D721Med (cell line): ENCODE results near the gene TLK1.

ENCODE experiments used
- DNase-seq: peaks from one replicate; pipeline ENCODE4 v3.0.0; 2011; ENCODE audit warnings: low spot score; ENCODE audit not compliant: insufficient read length
- FAIRE-seq: peaks from 2 replicates; lab custom pipeline; 2011; peaks lifted over from hg19 to GRCh38; lab: Jason Lieb, UNC
- TF ChIP-seq, protein P1 (sequence below): IDR thresholded peaks from 2 replicates; pipeline ENCODE4 v1.5.1; 2012; ENCODE audit warnings: mild to moderate bottlenecking, control low read depth; ENCODE audit not compliant: insufficient read depth; ENCODE audit errors: missing control alignments

Gene TLK1

GRCh38 chr2:171150694-171151285 is 9.9 kb downstream of the TLK1 start:
- DNase-seq (no peak), FAIRE-seq (peak; percentile 35)
- TF ChIP-seq, protein P1, sequence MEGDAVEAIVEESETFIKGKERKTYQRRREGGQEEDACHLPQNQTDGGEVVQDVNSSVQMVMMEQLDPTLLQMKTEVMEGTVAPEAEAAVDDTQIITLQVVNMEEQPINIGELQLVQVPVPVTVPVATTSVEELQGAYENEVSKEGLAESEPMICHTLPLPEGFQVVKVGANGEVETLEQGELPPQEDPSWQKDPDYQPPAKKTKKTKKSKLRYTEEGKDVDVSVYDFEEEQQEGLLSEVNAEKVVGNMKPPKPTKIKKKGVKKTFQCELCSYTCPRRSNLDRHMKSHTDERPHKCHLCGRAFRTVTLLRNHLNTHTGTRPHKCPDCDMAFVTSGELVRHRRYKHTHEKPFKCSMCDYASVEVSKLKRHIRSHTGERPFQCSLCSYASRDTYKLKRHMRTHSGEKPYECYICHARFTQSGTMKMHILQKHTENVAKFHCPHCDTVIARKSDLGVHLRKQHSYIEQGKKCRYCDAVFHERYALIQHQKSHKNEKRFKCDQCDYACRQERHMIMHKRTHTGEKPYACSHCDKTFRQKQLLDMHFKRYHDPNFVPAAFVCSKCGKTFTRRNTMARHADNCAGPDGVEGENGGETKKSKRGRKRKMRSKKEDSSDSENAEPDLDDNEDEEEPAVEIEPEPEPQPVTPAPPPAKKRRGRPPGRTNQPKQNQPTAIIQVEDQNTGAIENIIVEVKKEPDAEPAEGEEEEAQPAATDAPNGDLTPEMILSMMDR, result no peak

DNA sequence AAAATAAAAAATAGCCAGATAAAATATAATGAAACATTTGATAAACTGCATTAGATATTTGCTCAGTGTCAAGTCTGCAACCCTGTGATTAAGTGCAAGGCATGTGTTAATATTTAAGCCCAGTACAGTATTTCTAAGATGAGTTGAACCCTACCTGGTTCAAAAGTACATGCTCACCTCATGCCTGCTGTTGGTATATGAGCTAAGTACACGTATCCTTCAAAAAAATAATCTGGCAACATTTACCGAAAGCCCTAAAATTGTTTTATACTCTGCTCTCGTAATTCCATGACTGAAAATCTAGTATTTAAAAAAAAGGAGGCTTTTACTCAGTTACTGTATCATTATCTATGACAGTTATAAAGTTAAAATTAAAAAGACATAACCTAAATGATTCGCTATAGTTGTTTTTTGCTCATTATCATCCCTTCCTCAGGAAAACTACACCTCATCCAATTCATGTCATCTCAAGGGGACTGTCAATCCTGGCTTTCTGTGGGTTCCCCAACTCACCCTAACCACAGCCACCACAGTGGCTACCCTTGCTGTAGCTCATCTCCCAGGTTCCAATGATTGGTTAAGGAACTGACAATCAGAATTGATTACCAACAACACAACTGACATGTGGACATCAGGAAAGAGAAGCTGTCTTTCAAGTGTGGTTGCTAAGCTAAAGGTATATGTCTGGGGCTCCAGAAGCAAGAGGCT is 10.6 kb downstream of the TLK1 start:
- FAIRE-seq, result no peak
- no peak for DNase-seq
- TF ChIP-seq, protein P1, result no peak

GRCh38 chr2:171149171-171149938 is 11.3 kb downstream of the TLK1 start:
- DNase-seq, result no peak
- no peak for FAIRE-seq
- TF ChIP-seq, protein P1, result no peak

- no peak for FAIRE-seq
- TF ChIP-seq, protein P1, result no peak
- no peak for DNase-seq
Observed at GRCh38 chr2:171147081-171147480, 13.6 kb downstream of the TLK1 start.

GRCh38 chr2:171146633-171147032 is 14.1 kb downstream of the TLK1 start:
- DNase-seq (no peak), FAIRE-seq (peak; percentile 6)
- TF ChIP-seq, protein P1, result no peak

GRCh38 chr2:171146071-171146470 is 14.6 kb downstream of the TLK1 start:
- FAIRE-seq, result no peak
- TF ChIP-seq, protein P1, result no peak
- DNase-seq, result no peak

DNA sequence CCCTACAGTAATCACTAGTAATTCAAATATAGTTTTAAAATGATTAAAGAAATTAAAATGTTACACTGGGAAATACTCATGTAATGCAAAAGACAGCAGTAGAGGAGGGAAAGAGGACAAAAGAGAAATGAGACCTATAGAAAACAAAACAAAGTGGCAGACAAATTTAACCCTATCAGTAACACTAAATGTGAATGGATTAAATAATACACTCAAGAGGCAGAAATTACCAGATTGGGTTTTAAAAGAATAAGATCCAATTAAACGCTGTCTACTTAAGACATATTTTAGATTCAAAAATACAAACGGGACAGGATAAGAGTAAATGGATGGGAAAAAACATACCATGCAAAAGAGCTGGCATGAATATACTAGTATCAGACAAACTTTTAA is 17.0 kb downstream of the TLK1 start:
- peak; percentile 58 for FAIRE-seq
- DNase-seq, result no peak
- TF ChIP-seq, protein P1, result no peak
